Psoas muscle (tissue), 8 donors: ENCODE data around the gene AMHR2. TPM values are rescaled to one million over a fixed set of nuclear protein-coding genes. Genes with fewer than 3 reads are reported as not detected.
"Not testable (repeated sequence)": the region's sequence is repeated elsewhere in the genome, so short reads cannot be mapped to it uniquely, and the experiment has no call there.

Experiments
- ATAC-seq, 4 donors: fragments of 200-7000 bp; cut with Tn5 transposase; one replicate each; pipeline ENCODE4 v1.9.1; 2020; ENCODE audit warnings: moderate library complexity in 3 of 4, mild to moderate bottlenecking in 2 of 4
- DNase-seq, 2 donors: peaks; one replicate each; pipeline ENCODE4 v3.0.0-alpha.2; 2020
- H3K27ac ChIP-seq: fragments of 200-600 bp; one replicate; pipeline ENCODE4 v1.8.0; 2022
- H3K27me3 ChIP-seq, 3 donors: fragments of 200-600 bp in 1 of 3; one replicate each; pipeline versions ENCODE4 v1.6.1 to v1.8.0; 2013 to 2022; ENCODE audit warnings: low read length in 2 of 3, mild to moderate bottlenecking in 2 of 3, moderate library complexity in 1 of 3; ENCODE audit not compliant: insufficient read depth in 3 of 3
- H3K36me3 ChIP-seq, 2 donors: fragments of 200-600 bp in 1 of 2; one replicate each; pipeline versions ENCODE4 v1.6.1 to v1.8.0; 2013 to 2022; ENCODE audit warnings: low read depth in 1 of 2, mild to moderate bottlenecking in 1 of 2, moderate library complexity in 1 of 2; ENCODE audit not compliant: insufficient read depth in 1 of 2
- H3K4me1 ChIP-seq: fragments of 200-600 bp; one replicate; pipeline ENCODE4 v1.8.0; 2022
- H3K4me3 ChIP-seq: fragments of 200-600 bp; one replicate; pipeline ENCODE4 v1.8.0; 2022; ENCODE audit warnings: mild to moderate bottlenecking
- H3K9me3 ChIP-seq: fragments of 200-600 bp; one replicate; pipeline ENCODE4 v1.8.0; 2022
- WGBS, 3 donors: extraction: QIAGEN DNeasy Blood & Tissue Kit; methylation state at CpG; one replicate each; pipeline versions ENCODE4 v1.1.6 to v1.1.7; 2013; 5-methylcytosine and 5-hydroxymethylcytosine counted together
- intact Hi-C, 2 donors: fragments of 100-400 bp; cut with DNase I; formaldehyde crosslinking; loops; one replicate each; pipeline versions ENCODE4 v1.11.0 to v1.14.2; 2022
- polyA plus RNA-seq, 3 donors: library from polyadenylated mRNA; stranded (reverse); fragments of 200-250 nt; gene quantifications; one replicate each; pipeline ENCODE4 v1.2.3, GENCODE V29; 2013
- total RNA-seq, 4 donors: library from RNA; stranded (reverse); fragmentation: NEBNext Ultra II Directional in 2 of 4; extraction: Animal tissue kit (Norgen Biotek cat#: 25700) in 2 of 4; gene quantifications; one replicate each; pipeline versions ENCODE4 v1.2.1 to v1.2.4, GENCODE V29; 2021 to 2023
- TF ChIP-seq, protein P1 (sequence below): fragments of 200-600 bp; IDR thresholded peaks from one replicate; pipeline ENCODE4 v1.8.0; 2022; ENCODE audit warnings: antibody characterized with exemption
- donor health status: healthy with polysubstance abuse.
- donor health status: DM: no; HTN: no; CAD: no; lungs with moderate emphysema.
- donor health status: Bipolar disorder and iron deficiency.
- donor health status: healthy.
- donor health status: DM: yes; HTN: yes; CAD: no.
- donor health status: DM: no; HTN: no; CAD: no.
- donor health status: DM: no; HTN: no; CAD: no.
- donor health status: DM: yes; HTN: yes; CAD: no.

The AMHR2 gene
- total and polyA plus RNA-seq, 7 donors = 0.40 to 1.6 (median 0.84) TPM

DNA sequence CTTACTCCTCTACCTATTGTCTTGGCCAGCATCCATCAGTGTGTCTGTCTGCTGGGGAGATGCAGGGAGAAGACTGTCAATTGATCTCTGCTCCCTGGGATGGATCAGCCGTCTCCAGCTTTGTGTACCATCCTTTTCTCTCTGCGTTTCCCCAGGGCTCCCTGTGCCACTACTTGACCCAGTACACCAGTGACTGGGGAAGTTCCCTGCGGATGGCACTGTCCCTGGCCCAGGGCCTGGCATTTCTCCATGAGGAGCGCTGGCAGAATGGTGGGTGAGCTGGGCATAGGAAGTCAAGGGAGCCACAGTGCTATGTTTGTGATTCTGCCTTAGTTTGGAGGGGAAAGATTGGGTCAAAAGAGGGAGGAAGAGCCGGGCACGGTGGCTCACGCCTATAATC lies 5.1 kb downstream of the AMHR2 start:
- 86 to 87% (median 86%) methylated on average over 7 of the region's 7 CpGs for WGBS, 3 donors
- TF ChIP-seq, protein P1, sequence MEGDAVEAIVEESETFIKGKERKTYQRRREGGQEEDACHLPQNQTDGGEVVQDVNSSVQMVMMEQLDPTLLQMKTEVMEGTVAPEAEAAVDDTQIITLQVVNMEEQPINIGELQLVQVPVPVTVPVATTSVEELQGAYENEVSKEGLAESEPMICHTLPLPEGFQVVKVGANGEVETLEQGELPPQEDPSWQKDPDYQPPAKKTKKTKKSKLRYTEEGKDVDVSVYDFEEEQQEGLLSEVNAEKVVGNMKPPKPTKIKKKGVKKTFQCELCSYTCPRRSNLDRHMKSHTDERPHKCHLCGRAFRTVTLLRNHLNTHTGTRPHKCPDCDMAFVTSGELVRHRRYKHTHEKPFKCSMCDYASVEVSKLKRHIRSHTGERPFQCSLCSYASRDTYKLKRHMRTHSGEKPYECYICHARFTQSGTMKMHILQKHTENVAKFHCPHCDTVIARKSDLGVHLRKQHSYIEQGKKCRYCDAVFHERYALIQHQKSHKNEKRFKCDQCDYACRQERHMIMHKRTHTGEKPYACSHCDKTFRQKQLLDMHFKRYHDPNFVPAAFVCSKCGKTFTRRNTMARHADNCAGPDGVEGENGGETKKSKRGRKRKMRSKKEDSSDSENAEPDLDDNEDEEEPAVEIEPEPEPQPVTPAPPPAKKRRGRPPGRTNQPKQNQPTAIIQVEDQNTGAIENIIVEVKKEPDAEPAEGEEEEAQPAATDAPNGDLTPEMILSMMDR = no peak
- no peak overlapping the region for H3K4me3 ChIP-seq
- intact Hi-C loops = no loop called here
- ATAC-seq (no peak), DNase-seq (no peak)
- H3K27ac ChIP-seq = no peak overlapping the region
- H3K36me3 ChIP-seq = no peaks in the 10 kb centered on the region
- peaks cover 4% of the 10 kb centered on the region for H3K4me1 ChIP-seq
- no peaks in the 10 kb centered on the region for H3K27me3 ChIP-seq
- H3K9me3 ChIP-seq = no peaks in the 10 kb centered on the region

GRCh38 chr12:53430116-53430515 lies 6.5 kb downstream of the AMHR2 start:
- H3K27me3 ChIP-seq = no peaks in the 10 kb centered on the region
- no peak for ATAC-seq
- no peaks in the 10 kb centered on the region for H3K9me3 ChIP-seq
- H3K4me1 ChIP-seq = peaks cover 4% of the 10 kb centered on the region
- DNase-seq = no peak
- 84 to 88% (median 86%) methylated on average over 5 of the region's 5 CpGs for WGBS, 3 donors
- H3K27ac ChIP-seq = no peak overlapping the region
- H3K4me3 ChIP-seq = no peak overlapping the region
- TF ChIP-seq, protein P1 = no peak
- intact Hi-C loops = no loop called here
- no peaks in the 10 kb centered on the region for H3K36me3 ChIP-seq

GRCh38 chr12:53431187-53431586 lies 7.5 kb downstream of the AMHR2 start:
- no peaks in the 10 kb centered on the region for H3K27me3 ChIP-seq
- ATAC-seq (no peak), DNase-seq (no peak)
- peaks cover 4% of the 10 kb centered on the region for H3K4me1 ChIP-seq
- no peaks in the 10 kb centered on the region for H3K36me3 ChIP-seq
- H3K27ac ChIP-seq = no peak overlapping the region
- H3K9me3 ChIP-seq = no peaks in the 10 kb centered on the region
- 75 to 87% (median 82%) methylated on average over 7 of the region's 7 CpGs for WGBS, 3 donors
- H3K4me3 ChIP-seq = no peak overlapping the region
- intact Hi-C loops = no loop called here
- TF ChIP-seq, protein P1 = no peak

DNA sequence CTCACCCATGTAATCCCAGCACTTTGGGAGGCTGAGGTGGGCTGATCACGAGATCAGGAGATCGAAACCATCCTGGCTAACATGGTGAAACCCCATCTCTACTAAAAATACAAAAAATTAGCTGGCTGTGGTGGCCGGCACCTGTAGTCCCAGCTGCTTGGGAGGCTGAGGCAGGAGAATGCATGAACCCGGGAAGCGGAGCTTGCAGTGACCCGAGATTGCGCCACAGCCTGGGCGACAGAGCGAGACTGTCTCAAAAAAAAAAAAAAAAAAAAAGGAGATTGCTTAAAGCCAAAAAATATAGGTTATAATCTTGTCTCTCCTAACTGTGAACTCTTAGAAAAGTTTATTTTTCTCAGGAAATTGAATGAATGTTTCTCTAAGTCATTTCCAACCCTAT lies 11.7 kb downstream of the AMHR2 start:
- H3K9me3 ChIP-seq, ATAC-seq, H3K27me3 ChIP-seq, H3K4me3 ChIP-seq, H3K27ac ChIP-seq, H3K4me1 ChIP-seq, H3K36me3 ChIP-seq, DNase-seq, intact Hi-C loops: not testable (repeated sequence)
- WGBS, 3 donors = 93 to 97% (median 94%) methylated on average over 9 of the region's 9 CpGs

GRCh38 chr12:53439582-53439981 lies 15.9 kb downstream of the AMHR2 start:
- Histone ChIP-seq H3K36me3 (peaks cover 0 to 11% of the 10 kb centered on the region in 2 donors), H3K4me1 (peaks cover 11% of the 10 kb centered on the region)
- DNase-seq, intact Hi-C loops, H3K27ac ChIP-seq, ATAC-seq, H3K27me3 ChIP-seq, H3K4me3 ChIP-seq, H3K9me3 ChIP-seq: not testable (repeated sequence)
